GM19035 (cell line): ENCODE measurements around the gene CHN2.

Experiments
- ATAC-seq: cut with Tn5 transposase; IDR thresholded peaks from one replicate; pipeline ENCODE4 v1.9.1; 2021; ENCODE audit not compliant: unreplicated experiment

CHN2 gene

GRCh38 chr7:29224726-29225125 lies 30.2 kb downstream of the CHN2 start:
- ATAC-seq, result no peak

DNA sequence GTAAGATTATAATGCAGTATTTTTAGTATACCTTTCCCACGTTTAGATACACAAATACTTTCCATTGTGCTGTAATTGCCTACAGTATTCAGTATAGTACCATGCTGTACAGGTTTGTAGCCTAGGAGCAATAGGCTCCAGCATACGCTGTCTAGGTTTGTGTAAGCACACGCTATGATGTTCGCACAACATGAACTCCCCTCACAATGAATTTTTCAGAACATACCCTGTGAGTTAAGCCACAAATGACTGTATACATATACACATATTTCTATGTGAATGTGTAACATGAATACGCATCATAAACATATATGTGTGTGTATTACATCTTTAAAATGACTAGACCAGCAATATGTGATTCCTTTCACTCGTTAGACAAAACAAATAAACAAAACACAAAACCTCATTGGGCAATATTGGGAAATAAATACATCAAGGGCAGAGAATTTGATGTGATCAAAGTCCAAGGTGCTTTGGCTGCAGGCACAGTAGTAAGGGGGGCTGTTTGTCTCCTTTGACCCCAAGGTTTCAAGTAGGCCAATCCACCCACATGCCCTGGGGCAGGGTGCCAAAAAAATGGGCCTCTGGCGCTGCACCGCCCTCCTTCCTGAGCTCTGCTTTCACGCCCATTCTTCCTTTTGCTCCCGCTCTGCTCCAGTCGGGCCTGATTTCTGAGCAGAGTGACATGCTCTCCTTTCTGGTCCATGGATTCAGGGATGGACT lies 33.9 kb downstream of the CHN2 start:
- ATAC-seq, result no peak

GRCh38 chr7:29229066-29229465 lies 34.5 kb downstream of the CHN2 start:
- ATAC-seq, result no peak

- ATAC-seq, result no peak
Measured at GRCh38 chr7:29229946-29230345, 35.4 kb downstream of the CHN2 start.

- ATAC-seq, result no peak
Measured at GRCh38 chr7:29230871-29231345, 36.3 kb downstream of the CHN2 start.

GRCh38 chr7:29231671-29232232 lies 37.2 kb downstream of the CHN2 start:
- no peak for ATAC-seq

GRCh38 chr7:29234438-29234837 lies 39.9 kb downstream of the CHN2 start:
- no peak for ATAC-seq

- no peak for ATAC-seq
Measured at GRCh38 chr7:29236071-29236580, 41.6 kb downstream of the CHN2 start.

DNA sequence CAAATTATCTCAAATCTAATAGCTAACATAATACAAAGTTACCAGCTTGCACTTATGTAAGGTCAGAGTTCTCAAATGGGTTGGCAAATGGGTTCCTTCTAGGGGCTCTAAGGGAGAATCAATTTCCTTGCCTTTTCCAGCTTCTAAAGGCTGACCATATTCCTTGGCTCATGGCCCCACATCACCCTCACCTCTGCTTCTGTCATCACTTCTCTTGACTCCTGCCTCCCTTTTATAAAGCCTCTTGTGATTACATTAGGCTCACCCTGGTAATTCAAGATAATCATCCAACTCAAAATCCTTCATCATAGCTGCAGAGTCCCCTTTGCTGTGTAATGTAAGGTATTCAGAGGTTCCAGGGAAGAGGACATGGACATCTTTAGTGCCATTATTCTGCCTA lies 42.1 kb downstream of the CHN2 start:
- no peak for ATAC-seq

DNA sequence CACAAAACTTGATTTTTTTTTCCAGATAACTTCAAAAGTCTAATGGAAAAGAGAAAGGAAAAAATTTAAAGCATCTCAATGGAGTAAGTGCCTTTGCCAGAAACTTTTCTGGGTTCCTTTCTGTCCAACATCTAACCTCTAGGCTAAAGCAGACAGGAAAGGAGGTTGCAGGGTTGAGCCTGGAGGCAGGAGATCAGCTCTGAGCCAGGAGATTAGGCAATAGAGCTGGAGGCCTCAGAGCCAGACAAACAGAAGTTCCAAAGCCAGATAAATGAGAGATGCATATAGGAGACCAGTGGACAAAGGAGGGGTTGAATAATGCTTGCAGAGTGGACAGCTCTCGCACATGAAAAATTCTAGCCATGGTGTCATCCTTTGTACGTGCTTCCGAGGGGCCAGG lies 42.9 kb downstream of the CHN2 start:
- no peak for ATAC-seq

GRCh38 chr7:29239638-29240037 lies 45.1 kb downstream of the CHN2 start:
- no peak for ATAC-seq

- ATAC-seq, result no peak
Measured at GRCh38 chr7:29242265-29242664, 47.7 kb downstream of the CHN2 start.

- no peak for ATAC-seq
Measured at GRCh38 chr7:29243910-29244655, 49.5 kb downstream of the CHN2 start.

DNA sequence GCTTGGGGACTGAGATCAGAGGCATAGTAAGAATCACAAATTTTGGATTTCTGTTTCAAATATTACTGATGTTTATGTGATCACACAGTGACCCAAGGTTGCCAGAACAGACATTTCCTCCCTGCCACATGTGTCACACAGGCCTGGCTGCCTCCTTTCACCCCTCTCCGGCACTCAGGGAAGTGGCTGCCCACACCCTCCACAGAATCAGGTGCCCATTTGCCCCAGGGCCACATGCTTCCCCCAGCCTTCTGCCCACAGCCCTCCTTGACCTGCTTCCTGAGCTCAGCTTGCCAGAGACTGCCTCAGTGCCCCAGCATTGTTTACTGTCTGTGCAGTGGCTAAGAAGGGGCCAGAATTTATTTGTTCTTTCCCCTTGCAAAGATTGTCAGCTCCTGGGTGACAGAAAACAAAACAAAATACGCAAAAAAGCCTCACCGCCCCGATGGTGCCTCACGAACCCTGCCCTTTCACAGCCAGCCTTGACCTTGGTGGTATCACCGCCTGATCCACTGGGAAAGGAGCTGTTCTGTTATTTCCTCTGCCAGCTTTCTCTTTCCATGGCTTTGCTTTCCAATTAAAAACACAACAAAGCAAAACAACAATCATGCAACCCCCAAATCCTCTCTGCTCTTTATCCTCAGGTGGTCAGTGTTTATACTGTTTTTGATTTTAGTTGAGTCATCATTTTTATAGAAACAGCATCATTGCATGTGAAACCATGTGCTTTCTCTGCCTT lies 52.8 kb downstream of the CHN2 start:
- ATAC-seq, result no peak

DNA sequence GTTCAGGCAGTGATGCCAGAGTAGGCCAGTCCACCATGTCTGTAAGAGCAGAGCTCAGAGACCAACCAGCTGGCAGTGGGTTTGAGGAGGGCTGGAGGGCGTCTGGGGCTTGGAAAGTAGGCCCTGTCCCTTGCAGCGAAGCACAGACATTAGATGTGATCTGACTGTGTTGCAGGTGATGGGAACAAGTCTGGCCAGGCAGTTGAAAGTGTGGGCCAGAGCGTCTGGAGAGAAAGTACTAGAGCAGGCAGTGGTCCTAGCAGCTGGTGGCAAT lies 53.3 kb downstream of the CHN2 start:
- ATAC-seq, result no peak

DNA sequence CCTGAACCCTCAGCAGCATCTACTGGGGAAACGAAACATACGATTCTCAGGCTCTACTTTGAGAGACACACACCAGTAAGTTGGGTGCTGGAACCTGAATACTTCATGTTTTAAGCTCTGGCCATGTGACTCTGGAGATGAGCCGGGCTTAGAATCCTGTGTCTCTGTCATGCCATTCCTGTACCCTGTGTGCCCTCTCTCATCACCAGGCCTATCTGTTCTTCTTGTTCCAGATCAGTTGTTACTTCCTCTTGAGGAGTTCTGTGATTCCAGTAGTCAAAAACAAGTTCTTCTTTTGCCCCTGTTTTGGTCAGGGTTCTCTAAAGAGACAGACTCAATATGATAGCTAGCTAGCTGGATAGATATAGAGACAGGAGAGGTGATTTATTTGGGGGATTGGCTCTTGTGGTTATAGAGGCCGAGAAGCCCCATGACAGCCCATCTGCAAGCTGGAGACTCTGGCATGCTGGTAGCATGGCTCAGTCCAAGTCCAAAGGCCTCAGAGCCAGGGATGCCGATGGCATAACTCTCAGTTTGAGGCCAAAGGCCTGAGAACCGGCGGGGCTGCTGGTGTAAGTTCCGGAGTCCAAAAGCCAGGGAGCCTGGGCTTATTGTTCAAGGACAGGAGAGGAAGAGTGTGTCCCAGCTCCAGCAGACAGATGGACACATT lies 54.3 kb downstream of the CHN2 start:
- ATAC-seq, result no peak

DNA sequence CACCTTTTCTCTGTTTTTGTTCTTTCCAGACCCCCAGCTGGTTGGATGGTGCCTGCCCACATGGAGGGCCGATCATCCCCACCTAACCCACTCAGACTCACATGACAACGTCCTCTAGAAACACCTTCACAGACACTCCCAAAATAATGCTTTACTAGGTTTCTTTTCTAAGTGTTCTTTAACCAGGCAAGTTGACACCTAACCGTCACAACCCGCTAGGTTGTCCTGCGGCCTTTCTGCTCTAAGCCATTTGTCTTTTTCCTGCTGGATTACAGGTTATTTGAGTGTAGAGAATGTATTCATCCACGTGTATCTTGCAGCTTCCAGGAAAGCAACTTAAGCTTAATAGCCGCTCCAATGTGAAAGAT lies 54.8 kb downstream of the CHN2 start:
- no peak for ATAC-seq

GRCh38 chr7:29249860-29250259 lies 55.3 kb downstream of the CHN2 start:
- ATAC-seq, result no peak

DNA sequence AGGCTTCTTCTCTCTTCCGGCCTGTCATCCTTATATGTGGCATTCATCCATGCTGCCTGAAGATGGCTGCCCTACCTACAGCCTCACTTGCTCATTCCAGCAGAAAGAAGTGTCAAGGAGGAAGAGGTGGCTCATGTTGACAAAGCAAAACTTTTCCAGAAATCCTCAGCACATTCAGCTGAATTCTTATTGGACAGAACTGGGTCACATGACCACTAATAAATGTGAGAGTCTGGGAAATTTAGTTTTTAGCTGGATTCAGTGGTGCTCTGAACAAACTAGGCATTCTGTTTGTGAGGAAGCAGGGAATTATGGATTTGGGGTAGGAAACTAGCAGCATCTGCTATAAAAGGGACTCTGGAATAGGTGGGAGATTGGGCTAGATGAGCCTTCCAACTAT lies 58.6 kb downstream of the CHN2 start:
- ATAC-seq, result no peak

GRCh38 chr7:29254591-29254990 lies 60.0 kb downstream of the CHN2 start:
- no peak for ATAC-seq
